ENCODE results near the gene ASTN1.

GRCh38 chr1:177132141-177132540 lies 32.4 kb downstream of the ASTN1 start:
- TF ChIP-seq CTCF (conservative IDR thresholded peaks at IDR 0.05) (no peak), EZH2 (IDR thresholded peaks at IDR 0.05; ENCODE audit: low read depth) (no peak)
